CD4-positive, CD25-positive, alpha-beta regulatory T cell (primary cell): ENCODE data around the gene FAM83B. TPM values are rescaled to one million over a fixed set of nuclear protein-coding genes. Genes with fewer than 3 reads are reported as not detected.
"Not testable (repeated sequence)": the region's sequence is repeated elsewhere in the genome, so short reads cannot be mapped to it uniquely, and the experiment has no call there.

Source experiments
- ATAC-seq, 2 donors: fragments of 150-1000 bp; cut with Tn5 transposase; one replicate each; pipeline ENCODE4 v1.10.0; 2021; ENCODE audit warnings: low read depth in 2 of 2, moderate number of reproducible peaks in 2 of 2, moderate library complexity in 1 of 2
- DNase-seq, 3 donors: peaks; one replicate each; pipeline versions ENCODE4 v3.0.0 to v3.0.0-alpha.2; 2012 to 2022; ENCODE audit warnings: mixed read lengths in 1 of 3
- H3K27ac ChIP-seq: one replicate; pipeline ENCODE4 v1.7.0; 2013; ENCODE audit warnings: mild to moderate bottlenecking, low read length; ENCODE audit not compliant: insufficient read depth, poor library complexity, severe bottlenecking
- H3K27me3 ChIP-seq: one replicate; pipeline ENCODE4 v1.7.0; 2013; ENCODE audit warnings: low read length; ENCODE audit not compliant: control insufficient read depth, insufficient read depth
- H3K36me3 ChIP-seq: one replicate; pipeline ENCODE4 v1.7.0; 2013; ENCODE audit warnings: mild to moderate bottlenecking, low read length, moderate library complexity; ENCODE audit not compliant: control insufficient read depth, insufficient read depth
- H3K4me1 ChIP-seq: 2 replicates; pipeline ENCODE4 v1.7.0; 2013; ENCODE audit warnings: mild to moderate bottlenecking, low read length; ENCODE audit not compliant: insufficient read depth, control insufficient read depth, poor library complexity, severe bottlenecking
- H3K4me3 ChIP-seq: one replicate; pipeline ENCODE4 v1.7.0; 2013; ENCODE audit warnings: low read depth, mild to moderate bottlenecking, low read length, moderate library complexity
- H3K9me3 ChIP-seq, 2 experiments: 1 replicate in 1 of 2; 2 replicates in 1 of 2; pipeline ENCODE4 v1.7.0; 2013; ENCODE audit warnings: low read length in 2 of 2, mild to moderate bottlenecking in 1 of 2, moderate library complexity in 1 of 2; ENCODE audit not compliant: control insufficient read depth in 2 of 2
- H3K27ac Mint-ChIP-seq, 3 donors: one replicate each; pipeline ENCODE4 v1.8.0; 2020 to 2022; ENCODE audit warnings: mild to moderate bottlenecking in 3 of 3, mixed read lengths in 3 of 3, moderate library complexity in 2 of 3
- H3K27me3 Mint-ChIP-seq: one replicate; pipeline ENCODE4 v1.8.0; 2022; ENCODE audit warnings: mild to moderate bottlenecking, mixed read lengths
- H3K36me3 Mint-ChIP-seq: one replicate; pipeline ENCODE4 v1.8.0; 2020; ENCODE audit warnings: mixed read lengths
- H3K4me1 Mint-ChIP-seq, 4 donors: one replicate each; pipeline ENCODE4 v1.8.0; 2020 to 2022; ENCODE audit warnings: mixed read lengths in 4 of 4, mild to moderate bottlenecking in 1 of 4
- H3K4me3 Mint-ChIP-seq, 4 donors: one replicate each; pipeline ENCODE4 v1.8.0; 2020 to 2022; ENCODE audit warnings: mild to moderate bottlenecking in 4 of 4, mixed read lengths in 4 of 4, moderate library complexity in 3 of 4
- H3K9me3 Mint-ChIP-seq, 7 donors: one replicate each; pipeline ENCODE4 v1.8.0; 2020 to 2022; ENCODE audit warnings: mixed read lengths in 7 of 7, mild to moderate bottlenecking in 3 of 7, moderate library complexity in 2 of 7
- polyA plus RNA-seq, 4 donors: library from polyadenylated mRNA; unstranded; fragments of 300-500 nt; fragmentation: Illumina TruSeq; gene quantifications; one replicate each; pipeline ENCODE4 v1.2.3, GENCODE V29; 2021
- total RNA-seq: library from RNA; stranded (reverse); gene quantifications from one replicate; pipeline ENCODE4 v1.2.3, GENCODE V29; 2022

Gene FAM83B, protein sequence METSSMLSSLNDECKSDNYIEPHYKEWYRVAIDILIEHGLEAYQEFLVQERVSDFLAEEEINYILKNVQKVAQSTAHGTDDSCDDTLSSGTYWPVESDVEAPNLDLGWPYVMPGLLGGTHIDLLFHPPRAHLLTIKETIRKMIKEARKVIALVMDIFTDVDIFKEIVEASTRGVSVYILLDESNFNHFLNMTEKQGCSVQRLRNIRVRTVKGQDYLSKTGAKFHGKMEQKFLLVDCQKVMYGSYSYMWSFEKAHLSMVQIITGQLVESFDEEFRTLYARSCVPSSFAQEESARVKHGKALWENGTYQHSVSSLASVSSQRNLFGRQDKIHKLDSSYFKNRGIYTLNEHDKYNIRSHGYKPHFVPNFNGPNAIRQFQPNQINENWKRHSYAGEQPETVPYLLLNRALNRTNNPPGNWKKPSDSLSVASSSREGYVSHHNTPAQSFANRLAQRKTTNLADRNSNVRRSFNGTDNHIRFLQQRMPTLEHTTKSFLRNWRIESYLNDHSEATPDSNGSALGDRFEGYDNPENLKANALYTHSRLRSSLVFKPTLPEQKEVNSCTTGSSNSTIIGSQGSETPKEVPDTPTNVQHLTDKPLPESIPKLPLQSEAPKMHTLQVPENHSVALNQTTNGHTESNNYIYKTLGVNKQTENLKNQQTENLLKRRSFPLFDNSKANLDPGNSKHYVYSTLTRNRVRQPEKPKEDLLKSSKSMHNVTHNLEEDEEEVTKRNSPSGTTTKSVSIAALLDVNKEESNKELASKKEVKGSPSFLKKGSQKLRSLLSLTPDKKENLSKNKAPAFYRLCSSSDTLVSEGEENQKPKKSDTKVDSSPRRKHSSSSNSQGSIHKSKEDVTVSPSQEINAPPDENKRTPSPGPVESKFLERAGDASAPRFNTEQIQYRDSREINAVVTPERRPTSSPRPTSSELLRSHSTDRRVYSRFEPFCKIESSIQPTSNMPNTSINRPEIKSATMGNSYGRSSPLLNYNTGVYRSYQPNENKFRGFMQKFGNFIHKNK
- total RNA-seq (not detected), polyA plus RNA-seq (not detected)

DNA sequence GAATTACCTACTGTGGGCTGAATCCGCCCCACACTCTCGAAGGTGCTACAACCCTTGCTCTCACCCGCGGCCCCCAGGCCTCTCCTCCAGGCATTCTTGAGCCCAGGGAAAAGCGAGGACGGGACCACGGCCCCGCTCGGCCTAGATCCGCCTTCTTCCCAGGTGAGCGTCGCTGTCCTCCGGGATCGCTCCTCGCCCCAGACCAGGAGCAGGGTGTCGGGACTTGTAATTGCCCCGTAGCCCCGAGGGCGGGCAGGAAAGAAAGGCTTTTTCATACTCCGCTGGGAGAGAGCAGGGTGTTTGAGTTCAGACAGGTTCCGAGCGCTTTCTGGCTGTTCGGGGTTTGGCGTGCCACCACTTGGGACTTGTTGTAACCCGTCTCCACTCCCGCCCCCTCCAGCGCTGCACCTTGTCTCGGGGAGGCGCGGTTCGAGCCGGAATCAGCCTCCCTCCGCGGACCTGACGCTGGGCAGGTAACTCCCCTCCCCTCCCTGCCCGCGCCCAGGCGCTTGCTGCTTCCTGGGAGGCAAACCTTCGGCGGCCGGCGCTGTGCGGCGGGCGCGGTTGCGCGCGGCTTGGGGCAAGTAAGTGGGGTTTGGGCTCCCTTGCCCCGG lies at the start of gene FAM83B:
FAM83B (plus strand) TSS at position 529 of the 614 bp plus-strand sequence. CDS start 23,476 bp downstream, outside the sequence.
- Mint-ChIP-seq H3K9me3 (peaks cover 0 to 18% (median 12%) of the 10 kb centered on the region in 7 donors), H3K27me3 (peaks cover 5% of the 10 kb centered on the region), H3K27ac (no peak within 1 kb of the TSS), H3K4me3 (no peak within 1 kb of the TSS), H3K36me3 (no peaks in the 10 kb centered on the region), H3K4me1 (no peaks in the 10 kb centered on the region)
- no peak for ATAC-seq
- Histone ChIP-seq H3K36me3 (no peaks in the 10 kb centered on the region), H3K9me3 (peaks cover 0 to 6% of the 10 kb centered on the region in 2 experiments), H3K27me3 (no peaks in the 10 kb centered on the region), H3K4me1 (no peaks in the 10 kb centered on the region), H3K27ac (no peak within 1 kb of the TSS), H3K4me3 (no peak within 1 kb of the TSS)
- no peak for DNase-seq

DNA sequence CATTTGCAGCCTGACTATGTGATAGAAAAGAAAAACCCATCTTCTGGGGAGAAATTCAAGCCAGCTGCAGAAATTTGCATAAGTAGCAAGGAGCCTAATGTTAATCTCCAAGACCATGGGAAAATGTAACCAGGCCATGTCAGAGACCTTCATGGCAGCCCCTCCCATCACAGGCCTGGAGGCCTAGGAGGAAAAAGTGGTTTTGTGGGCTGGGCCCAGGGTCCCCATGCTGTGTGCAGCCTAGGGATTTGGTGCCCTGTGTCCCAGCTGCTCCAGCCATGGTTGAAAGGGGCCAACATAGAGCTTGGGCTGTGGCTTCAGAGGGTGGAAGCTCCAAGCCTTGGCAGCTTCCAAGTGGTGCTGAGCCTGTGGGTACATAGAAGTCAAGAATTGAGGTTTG lies 49.7 kb upstream of the FAM83B start:
- H3K9me3 Mint-ChIP-seq, result not testable (repeated sequence)

DNA sequence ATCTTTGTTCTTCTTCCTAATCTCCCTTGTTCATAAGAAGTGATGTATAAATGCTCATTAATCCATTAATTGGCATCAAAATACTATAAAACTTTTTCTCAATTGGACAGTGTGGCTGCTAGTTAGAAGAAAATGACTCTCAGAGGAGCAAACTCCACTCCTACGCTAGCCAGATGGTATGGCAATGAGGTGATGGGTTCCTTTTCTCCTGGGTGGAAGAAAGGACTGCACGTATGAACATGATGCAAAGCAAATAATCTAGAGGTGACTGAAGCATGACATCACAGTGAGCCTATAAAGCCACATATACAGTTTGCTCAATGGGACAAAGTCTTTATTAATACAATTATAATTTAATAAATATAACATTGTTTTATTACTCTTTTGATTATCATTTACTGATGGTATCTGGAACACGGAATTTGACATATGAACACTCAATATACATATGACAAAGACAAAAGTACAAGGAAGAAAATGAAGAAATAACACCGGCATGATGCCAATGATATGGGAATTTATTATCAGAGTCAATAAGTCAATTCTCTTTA lies 46.4 kb upstream of the FAM83B start:
- DNase-seq (no peak), ATAC-seq (no peak)
- H3K9me3 ChIP-seq, result no peaks in the 10 kb centered on the region
- H3K4me3 Mint-ChIP-seq, result no peak overlapping the region
- H3K36me3 ChIP-seq, result no peaks in the 10 kb centered on the region
- no peaks in the 10 kb centered on the region for H3K27me3 ChIP-seq
- no peak overlapping the region for H3K27ac ChIP-seq
- no peaks in the 10 kb centered on the region for H3K4me1 Mint-ChIP-seq
- no peak overlapping the region for H3K27ac Mint-ChIP-seq
- no peaks in the 10 kb centered on the region for H3K36me3 Mint-ChIP-seq
- no peaks in the 10 kb centered on the region for H3K4me1 ChIP-seq
- H3K4me3 ChIP-seq, result no peak overlapping the region
- H3K27me3 Mint-ChIP-seq, result no peaks in the 10 kb centered on the region
- H3K9me3 Mint-ChIP-seq, result peaks cover 2 to 9% (median 7%) of the 10 kb centered on the region in 7 donors

More for the DNA sequence above, 49.7 kb upstream of the FAM83B start:
- H3K36me3 ChIP-seq, H3K4me3 Mint-ChIP-seq, H3K27ac Mint-ChIP-seq, H3K4me3 ChIP-seq, H3K27ac ChIP-seq, H3K9me3 ChIP-seq, H3K4me1 ChIP-seq, ATAC-seq, H3K4me1 Mint-ChIP-seq, H3K27me3 ChIP-seq, H3K27me3 Mint-ChIP-seq, H3K36me3 Mint-ChIP-seq, DNase-seq: not testable (repeated sequence)

DNA sequence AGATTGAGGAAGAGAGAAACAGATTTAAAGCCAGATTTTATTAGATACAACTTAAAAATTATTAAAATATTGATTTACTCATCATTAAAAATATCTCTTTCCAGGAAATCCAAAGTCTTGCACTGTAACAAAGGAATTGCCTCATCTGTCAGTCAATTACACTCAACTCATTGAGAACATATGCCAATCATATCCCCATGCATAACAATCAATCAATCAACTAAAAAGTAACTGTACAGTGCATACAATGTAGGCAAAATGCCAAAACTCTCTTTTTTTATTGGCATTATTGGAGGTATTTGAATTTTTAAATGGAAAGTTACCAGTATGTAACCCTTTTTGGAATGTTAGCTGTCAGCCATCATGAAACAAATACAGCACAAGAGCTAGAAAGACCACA lies 45.3 kb upstream of the FAM83B start:
- H3K4me1 Mint-ChIP-seq, result no peaks in the 10 kb centered on the region
- H3K27ac ChIP-seq, result no peak overlapping the region
- H3K9me3 Mint-ChIP-seq, result peaks cover 4 to 10% (median 6%) of the 10 kb centered on the region in 7 donors

DNA sequence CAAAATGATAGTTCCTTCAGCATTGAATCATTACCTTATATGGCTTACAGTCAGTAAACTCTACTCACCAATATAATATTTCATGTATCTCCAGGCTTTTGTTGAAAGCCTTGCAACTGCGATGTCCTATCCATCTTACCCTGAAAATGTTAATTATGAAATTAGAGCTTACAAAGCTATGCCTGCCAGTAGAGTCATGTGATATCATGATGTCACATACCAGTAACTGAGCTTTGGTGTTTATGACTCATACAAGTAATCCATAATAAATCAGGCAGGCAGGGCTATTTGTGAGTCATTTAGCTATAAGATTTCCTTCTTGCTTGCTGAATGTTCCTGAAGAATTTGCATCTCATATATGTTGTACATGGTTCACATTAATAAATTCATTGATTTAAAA lies 44.9 kb upstream of the FAM83B start:
- Histone ChIP-seq H3K36me3 (no peaks in the 10 kb centered on the region), H3K4me3 (no peak overlapping the region), H3K9me3 (peaks cover 0 to 2% of the 10 kb centered on the region in 2 experiments), H3K4me1 (no peaks in the 10 kb centered on the region), H3K27me3 (no peaks in the 10 kb centered on the region), H3K27ac (no peak overlapping the region)
- Mint-ChIP-seq H3K4me1 (no peaks in the 10 kb centered on the region), H3K4me3 (no peak overlapping the region), H3K36me3 (no peaks in the 10 kb centered on the region), H3K27me3 (no peaks in the 10 kb centered on the region), H3K27ac (no peak overlapping the region), H3K9me3 (peaks cover 4 to 9% (median 5%) of the 10 kb centered on the region in 7 donors)
- ATAC-seq (no peak), DNase-seq (no peak)

More for the DNA sequence above, 45.3 kb upstream of the FAM83B start:
- DNase-seq (no peak), ATAC-seq (no peak)
- no peaks in the 10 kb centered on the region for H3K27me3 ChIP-seq
- no peaks in the 10 kb centered on the region for H3K4me1 ChIP-seq
- Mint-ChIP-seq H3K27ac (no peak overlapping the region), H3K27me3 (no peaks in the 10 kb centered on the region), H3K4me3 (no peak overlapping the region), H3K36me3 (no peaks in the 10 kb centered on the region)
- H3K36me3 ChIP-seq, result no peaks in the 10 kb centered on the region
- peaks cover 0 to 2% of the 10 kb centered on the region in 2 experiments for H3K9me3 ChIP-seq
- H3K4me3 ChIP-seq, result no peak overlapping the region

DNA sequence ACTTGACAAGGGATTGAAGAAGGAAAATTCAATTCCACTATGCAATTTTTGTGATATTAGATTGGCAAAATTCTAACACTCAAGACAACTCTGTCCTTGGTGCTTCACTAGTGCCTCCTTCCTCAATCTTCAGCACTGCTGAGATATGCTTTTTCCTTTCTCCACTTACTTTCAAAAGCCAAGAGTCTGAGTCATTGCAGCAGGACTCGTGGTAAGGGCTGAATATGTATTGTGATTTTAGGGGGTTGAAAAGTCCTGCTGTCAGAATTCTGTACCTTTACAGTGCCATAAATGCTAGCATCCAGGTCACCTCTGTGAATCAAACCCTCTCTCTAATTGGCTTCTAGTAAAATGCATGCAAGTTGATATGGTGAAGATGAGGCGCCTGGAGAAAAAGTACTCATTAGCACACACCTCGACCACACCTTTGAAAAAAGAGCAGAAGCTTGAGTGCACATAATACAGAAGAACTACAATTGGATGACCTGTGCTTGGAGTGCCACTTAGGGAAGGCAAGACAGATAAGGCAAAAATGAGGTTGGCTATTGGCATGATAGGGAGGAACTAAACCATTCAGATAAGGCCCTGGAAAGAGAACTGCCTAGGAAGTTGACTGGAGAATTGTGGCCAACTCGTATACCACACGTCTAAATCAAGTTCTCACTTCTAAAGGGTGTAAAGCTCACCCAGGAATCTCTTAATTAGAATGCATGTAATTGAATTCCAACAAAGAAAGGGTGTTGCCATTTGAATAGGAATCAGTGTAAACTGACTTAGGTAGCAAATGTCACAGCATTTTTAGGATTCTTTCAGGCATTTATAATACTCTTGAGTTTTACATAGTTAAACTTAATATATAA lies 43.6 kb upstream of the FAM83B start:
- H3K4me1 Mint-ChIP-seq, result no peaks in the 10 kb centered on the region
- Histone ChIP-seq H3K4me3 (no peak overlapping the region), H3K27ac (no peak overlapping the region), H3K36me3 (no peaks in the 10 kb centered on the region), H3K4me1 (no peaks in the 10 kb centered on the region), H3K27me3 (no peaks in the 10 kb centered on the region), H3K9me3 (peaks cover 0 to 2% of the 10 kb centered on the region in 2 experiments)
- ATAC-seq (no peak), DNase-seq (no peak)
- H3K9me3 Mint-ChIP-seq, result peaks cover 2 to 9% (median 6%) of the 10 kb centered on the region in 7 donors
- no peaks in the 10 kb centered on the region for H3K36me3 Mint-ChIP-seq
- H3K27ac Mint-ChIP-seq, result no peak overlapping the region
- H3K27me3 Mint-ChIP-seq, result no peaks in the 10 kb centered on the region
- peak overlapping the region in 1 of 4 donors; percentile 77 for H3K4me3 Mint-ChIP-seq
